Body of pancreas (tissue), 4 donors: ENCODE results near the gene PDZD2.

ENCODE experiments used
- CTCF ChIP-seq, 7 experiments: fragments of 450-650 bp in 4 of 7; fragments of 200-600 bp in 3 of 7; sonication (generic) in 3 of 7; IDR thresholded peaks; one replicate each; pipeline ENCODE4 v1.5.1; 2016 to 2019; ENCODE audit warnings: antibody characterized with exemption in 7 of 7
- POLR2A ChIP-seq, 3 donors: fragments of 450-650 bp; IDR thresholded peaks; one replicate each; pipeline ENCODE4 v1.6.1; 2016; ENCODE audit warnings: antibody characterized with exemption in 3 of 3, mild to moderate bottlenecking in 2 of 3

- TF ChIP-seq POLR2A (IDR thresholded peaks at IDR 0.05): no peak
- no peak for TF ChIP-seq CTCF (IDR thresholded peaks at IDR 0.05)
Observed at GRCh38 chr5:32150366-32150765, 511.4 kb downstream of the PDZD2 start.
